ENCODE results near the gene WDR45B.

WDR45B gene

GRCh38 chr17:82647593-82648164 is 565 bp downstream of the WDR45B start:
- TF ChIP-seq NFIC (IDR thresholded peaks at IDR 0.05) (no peak), EGR1 (IDR thresholded peaks at IDR 0.05) (no peak), EP300 (IDR thresholded peaks at IDR 0.05; ENCODE audit: borderline replicate concordance) (no peak), MAX (IDR thresholded peaks at IDR 0.05) (no peak), FOXM1 (IDR thresholded peaks at IDR 0.05; ENCODE audit: borderline replicate concordance, low read depth) (no peak), RAD21 (IDR thresholded peaks at IDR 0.05; ENCODE audit: low read depth) (no peak), TCF12 (IDR thresholded peaks at IDR 0.05; ENCODE audit: low read depth) (no peak), TEAD4 (IDR thresholded peaks at IDR 0.05) (no peak), YY1 (IDR thresholded peaks at IDR 0.05; ENCODE audit: low read depth) (no peak), TAF1 (IDR thresholded peaks at IDR 0.05; ENCODE audit: low read depth) (no peak), ZBTB7A (IDR thresholded peaks at IDR 0.05; ENCODE audit: low read depth) (no peak), CEBPB (IDR thresholded peaks at IDR 0.05) (no peak), REST (IDR thresholded peaks at IDR 0.05; ENCODE audit: low read depth) (no peak), USF1 (IDR thresholded peaks at IDR 0.05) (no peak), CREB1 (IDR thresholded peaks at IDR 0.05; ENCODE audit: low read depth) (no peak)

- no peak for TF ChIP-seq YY1 (IDR thresholded peaks at IDR 0.05; ENCODE audit: low read depth)
These were observed 2.7 kb downstream of the WDR45B start for GRCh38 chr17:82645516-82645915.

GRCh38 chr17:82644148-82644547 is 4.1 kb downstream of the WDR45B start:
- TF ChIP-seq TAF1 (IDR thresholded peaks at IDR 0.05; ENCODE audit: low read depth) (no peak), EGR1 (IDR thresholded peaks at IDR 0.05) (no peak), EP300 (IDR thresholded peaks at IDR 0.05; ENCODE audit: borderline replicate concordance) (no peak), YY1 (IDR thresholded peaks at IDR 0.05; ENCODE audit: low read depth) (no peak), TCF12 (IDR thresholded peaks at IDR 0.05; ENCODE audit: low read depth) (no peak), REST (IDR thresholded peaks at IDR 0.05; ENCODE audit: low read depth) (no peak)

- TF ChIP-seq YY1 (IDR thresholded peaks at IDR 0.05; ENCODE audit: low read depth) (no peak), ZBTB7A (IDR thresholded peaks at IDR 0.05; ENCODE audit: low read depth) (no peak), REST (IDR thresholded peaks at IDR 0.05; ENCODE audit: low read depth) (no peak), EP300 (IDR thresholded peaks at IDR 0.05; ENCODE audit: borderline replicate concordance) (no peak), CEBPB (IDR thresholded peaks at IDR 0.05) (no peak), TCF12 (IDR thresholded peaks at IDR 0.05; ENCODE audit: low read depth) (no peak), CREB1 (IDR thresholded peaks at IDR 0.05; ENCODE audit: low read depth) (no peak), NFIC (IDR thresholded peaks at IDR 0.05) (no peak), EGR1 (IDR thresholded peaks at IDR 0.05) (no peak), TAF1 (IDR thresholded peaks at IDR 0.05; ENCODE audit: low read depth) (no peak), FOXM1 (IDR thresholded peaks at IDR 0.05; ENCODE audit: borderline replicate concordance, low read depth) (no peak), MAX (IDR thresholded peaks at IDR 0.05) (no peak), USF1 (IDR thresholded peaks at IDR 0.05) (no peak), RAD21 (IDR thresholded peaks at IDR 0.05; ENCODE audit: low read depth) (no peak), TEAD4 (IDR thresholded peaks at IDR 0.05) (no peak)
These were observed 6.2 kb downstream of the WDR45B start for GRCh38 chr17:82642022-82642421.

- no peak for TF ChIP-seq FOXM1 (IDR thresholded peaks at IDR 0.05; ENCODE audit: borderline replicate concordance, low read depth)
These were observed 8.2 kb downstream of the WDR45B start for GRCh38 chr17:82640036-82640435.

Measured in Ishikawa (cell line).